Smooth muscle cell (in vitro differentiated cells): ENCODE data around the gene GSG1L. TPM values are rescaled to one million over a fixed set of nuclear protein-coding genes. Genes with fewer than 3 reads are reported as not detected.

Experiments
- DNase-seq: peaks from one replicate; lab custom pipeline; 2025; ENCODE audit not compliant: unreplicated experiment; lab: John Stamatoyannopoulos, UW
- H2AFZ ChIP-seq: fragments of 200-600 bp; sonication (generic); 2 replicates; pipeline ENCODE4 v1.6.0; 2016; ENCODE audit warnings: antibody characterized with exemption, low read depth, mild to moderate bottlenecking
- H3F3A ChIP-seq: fragments of 200-600 bp; sonication (generic); 2 replicates; pipeline ENCODE4 v1.6.0; 2017; ENCODE audit warnings: antibody characterized with exemption, low read depth
- H3K27ac ChIP-seq: fragments of 200-600 bp; sonication (generic); 2 replicates; pipeline ENCODE4 v1.5.1; 2016; ENCODE audit warnings: low read depth, mild to moderate bottlenecking
- H3K27me3 ChIP-seq: fragments of 200-600 bp; sonication (generic); 2 replicates; pipeline ENCODE4 v1.6.1; 2016; ENCODE audit warnings: low read depth, mild to moderate bottlenecking
- H3K36me3 ChIP-seq: fragments of 200-600 bp; sonication (generic); 2 replicates; pipeline ENCODE4 v1.5.1; 2016; ENCODE audit warnings: low read depth
- H3K4me1 ChIP-seq: fragments of 200-600 bp; sonication (generic); 2 replicates; pipeline ENCODE4 v1.5.1; 2016; ENCODE audit warnings: low read depth
- H3K4me2 ChIP-seq: fragments of 200-600 bp; sonication (generic); 2 replicates; pipeline ENCODE4 v1.6.0; 2016; ENCODE audit warnings: mild to moderate bottlenecking
- H3K4me3 ChIP-seq: fragments of 200-600 bp; sonication (generic); 2 replicates; pipeline ENCODE4 v1.5.1; 2016; ENCODE audit warnings: mild to moderate bottlenecking
- H3K79me2 ChIP-seq: fragments of 200-600 bp; sonication (generic); 2 replicates; pipeline ENCODE4 v1.6.0; 2016; ENCODE audit warnings: low read depth, mild to moderate bottlenecking
- H3K9ac ChIP-seq: fragments of 200-600 bp; sonication (generic); 2 replicates; pipeline ENCODE4 v1.6.0; 2016; ENCODE audit warnings: low read depth
- H3K9me3 ChIP-seq: fragments of 200-600 bp; sonication (generic); replicated peaks from 2 replicates; pipeline ENCODE4 v1.5.1; 2016; ENCODE audit warnings: low read depth
- H4K20me1 ChIP-seq: fragments of 200-600 bp; sonication (generic); 2 replicates; pipeline ENCODE4 v1.6.0; 2016; ENCODE audit warnings: low read depth
- WGBS: methylation state at CpG from one replicate; pipeline ENCODE4 v1.1.7; 2016; ENCODE audit warnings: low lambda C conversion rate; 5-methylcytosine and 5-hydroxymethylcytosine counted together
- polyA plus RNA-seq: library from polyadenylated mRNA; unstranded; fragments of >200 nt; fragmentation: Nextera tagmentation; extraction: Ambion mirVana; gene quantifications from 2 replicates; pipeline ENCODE4 v1.2.1, GENCODE V29; 2016
- total RNA-seq: library from RNA; depleted of rRNA; stranded (reverse); fragments of >200 nt; gene quantifications from 2 replicates; pipeline ENCODE4 v1.2.3, GENCODE V29; 2014
- TF ChIP-seq, protein P1 (sequence below): fragments of 200-600 bp; sonication (generic); IDR thresholded peaks from 2 replicates; pipeline ENCODE4 v1.5.1; 2017; ENCODE audit warnings: borderline replicate concordance, mild to moderate bottlenecking, antibody characterized with exemption; ENCODE audit not compliant: insufficient read depth, poor library complexity, severe bottlenecking

GSG1L gene
- total and polyA plus RNA-seq, 2 experiments from 2014 or later: 0.31 TPM; not detected in 1

DNA sequence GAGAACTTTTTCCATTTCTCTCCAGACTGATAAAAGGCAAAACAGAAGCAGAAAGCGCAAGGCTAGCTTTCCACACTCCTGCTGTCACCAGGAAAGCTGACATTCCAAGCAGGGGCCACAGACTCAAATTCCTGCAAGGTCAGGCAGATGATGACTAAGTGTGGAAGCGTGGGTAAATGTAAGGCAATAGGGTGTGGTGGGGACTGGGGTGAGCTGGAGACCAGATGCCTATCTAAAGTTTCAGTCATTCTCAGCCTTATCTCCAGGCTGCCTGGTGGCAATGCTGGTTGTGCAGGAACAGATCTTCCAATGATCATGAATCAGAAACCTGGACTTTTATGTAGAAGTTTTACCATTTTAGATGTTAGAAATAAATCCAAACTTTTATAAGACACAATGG lies 224.1 kb downstream of the GSG1L start:
- Histone ChIP-seq H3K4me2 (no peak overlapping the region), H3K9ac (peak overlapping the region; percentile 17), H3K27ac (no peak overlapping the region), H3K36me3 (no peaks in the 10 kb centered on the region), H2AFZ (no peak overlapping the region), H3K4me3 (no peak overlapping the region), H3F3A (no peaks in the 10 kb centered on the region), H3K9me3 (no peaks in the 10 kb centered on the region), H3K79me2 (no peaks in the 10 kb centered on the region), H3K4me1 (no peaks in the 10 kb centered on the region), H3K27me3 (peaks cover 11% of the 10 kb centered on the region), H4K20me1 (no peaks in the 10 kb centered on the region)
- 34% methylated on average over 2 of the region's 2 CpGs for WGBS
- TF ChIP-seq, protein P1, sequence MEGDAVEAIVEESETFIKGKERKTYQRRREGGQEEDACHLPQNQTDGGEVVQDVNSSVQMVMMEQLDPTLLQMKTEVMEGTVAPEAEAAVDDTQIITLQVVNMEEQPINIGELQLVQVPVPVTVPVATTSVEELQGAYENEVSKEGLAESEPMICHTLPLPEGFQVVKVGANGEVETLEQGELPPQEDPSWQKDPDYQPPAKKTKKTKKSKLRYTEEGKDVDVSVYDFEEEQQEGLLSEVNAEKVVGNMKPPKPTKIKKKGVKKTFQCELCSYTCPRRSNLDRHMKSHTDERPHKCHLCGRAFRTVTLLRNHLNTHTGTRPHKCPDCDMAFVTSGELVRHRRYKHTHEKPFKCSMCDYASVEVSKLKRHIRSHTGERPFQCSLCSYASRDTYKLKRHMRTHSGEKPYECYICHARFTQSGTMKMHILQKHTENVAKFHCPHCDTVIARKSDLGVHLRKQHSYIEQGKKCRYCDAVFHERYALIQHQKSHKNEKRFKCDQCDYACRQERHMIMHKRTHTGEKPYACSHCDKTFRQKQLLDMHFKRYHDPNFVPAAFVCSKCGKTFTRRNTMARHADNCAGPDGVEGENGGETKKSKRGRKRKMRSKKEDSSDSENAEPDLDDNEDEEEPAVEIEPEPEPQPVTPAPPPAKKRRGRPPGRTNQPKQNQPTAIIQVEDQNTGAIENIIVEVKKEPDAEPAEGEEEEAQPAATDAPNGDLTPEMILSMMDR: no peak
- DNase-seq: no peak

DNA sequence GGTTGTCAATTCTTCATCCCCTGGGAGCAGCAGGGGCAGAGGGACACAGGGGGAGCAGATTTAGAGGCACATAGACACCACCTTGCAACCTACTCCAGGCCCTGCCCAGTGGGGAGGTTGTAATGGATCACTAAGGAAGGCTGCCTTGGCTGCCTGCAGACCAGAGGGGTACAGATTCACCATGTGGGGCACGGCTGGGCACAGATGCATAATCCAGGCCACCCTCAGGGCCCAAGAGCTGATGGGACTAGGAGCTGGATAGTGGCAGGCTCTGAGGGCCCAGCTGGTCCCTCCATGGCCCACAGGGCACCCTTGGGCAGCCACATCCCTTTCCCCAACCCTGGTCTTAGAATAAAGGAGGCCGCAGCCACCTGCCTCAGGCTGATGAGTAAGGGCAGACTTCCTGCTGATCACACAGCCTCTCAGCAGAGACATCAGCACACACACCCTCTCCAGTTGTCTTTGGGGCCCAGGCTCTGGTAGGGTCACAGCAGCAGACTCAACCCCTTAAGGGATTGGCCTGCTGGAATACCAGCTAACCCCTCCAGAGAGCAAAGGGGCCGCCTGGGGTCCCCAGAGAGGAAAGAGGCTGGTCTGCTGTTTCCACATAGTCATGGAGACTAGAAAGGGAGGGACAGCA lies 224.9 kb downstream of the GSG1L start:
- no peaks in the 10 kb centered on the region for H3K9me3 ChIP-seq
- H3K79me2 ChIP-seq: no peaks in the 10 kb centered on the region
- WGBS: 82% methylated on average over 3 of the region's 3 CpGs
- DNase-seq: no peak
- H3K36me3 ChIP-seq: no peaks in the 10 kb centered on the region
- TF ChIP-seq, protein P1: no peak
- no peaks in the 10 kb centered on the region for H4K20me1 ChIP-seq
- H3K4me3 ChIP-seq: no peak overlapping the region
- H3F3A ChIP-seq: no peaks in the 10 kb centered on the region
- peaks cover 11% of the 10 kb centered on the region for H3K27me3 ChIP-seq
- no peak overlapping the region for H3K4me2 ChIP-seq
- no peak overlapping the region for H2AFZ ChIP-seq
- peak overlapping the region; percentile 17 for H3K9ac ChIP-seq
- peak overlapping the region; percentile 38 for H3K27ac ChIP-seq
- H3K4me1 ChIP-seq: no peaks in the 10 kb centered on the region

DNA sequence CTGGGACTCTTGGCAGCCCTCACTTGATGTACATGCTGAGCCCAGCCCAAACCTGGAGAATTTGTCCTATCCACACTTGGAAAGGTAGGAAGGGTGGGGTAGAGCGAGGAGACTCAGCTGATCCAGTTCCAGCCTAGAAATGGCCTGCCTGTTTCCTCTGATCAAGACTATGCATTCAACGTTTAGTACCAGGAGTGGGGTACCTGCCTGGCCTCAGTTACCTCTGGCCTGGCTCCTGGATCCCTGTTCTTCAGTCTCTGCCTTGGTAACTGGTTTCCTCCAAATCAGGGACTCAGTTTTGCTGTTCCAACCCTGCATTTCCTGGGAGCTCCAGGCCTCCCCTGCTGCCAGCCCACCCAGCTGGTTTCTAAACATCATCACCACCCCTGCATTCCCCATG lies 233.5 kb downstream of the GSG1L start:
- Histone ChIP-seq H2AFZ (no peak overlapping the region), H3K9me3 (no peaks in the 10 kb centered on the region), H3K27me3 (peaks cover 7% of the 10 kb centered on the region), H3K9ac (no peak overlapping the region), H3K4me1 (no peaks in the 10 kb centered on the region), H3K27ac (no peak overlapping the region), H3K79me2 (no peaks in the 10 kb centered on the region), H4K20me1 (no peaks in the 10 kb centered on the region), H3K4me2 (no peak overlapping the region), H3F3A (no peaks in the 10 kb centered on the region), H3K4me3 (no peak overlapping the region), H3K36me3 (no peaks in the 10 kb centered on the region)
- TF ChIP-seq, protein P1: no peak
- DNase-seq: no peak
- WGBS: 87% methylated on average over 2 of the region's 2 CpGs

DNA sequence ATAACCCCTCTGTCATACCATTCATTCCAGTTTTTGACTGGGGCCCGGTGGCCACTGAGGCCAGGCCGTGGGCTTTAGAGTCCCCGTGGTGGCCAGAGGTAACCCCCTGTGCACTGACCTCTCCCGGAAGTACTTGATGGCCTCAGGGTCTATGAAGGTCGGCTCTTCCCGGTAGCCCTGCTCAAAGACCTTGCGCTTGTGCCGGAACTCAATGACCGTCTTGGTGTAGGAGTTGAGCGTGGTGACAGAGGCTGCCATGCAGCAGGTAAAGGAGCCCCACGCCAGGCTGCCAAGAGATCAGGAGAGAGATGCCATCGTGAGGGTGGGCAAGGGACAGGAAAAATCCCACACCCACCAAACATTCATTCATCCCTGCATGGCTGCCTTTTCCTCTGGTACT lies 234.8 kb downstream of the GSG1L start:
- no peak overlapping the region for H2AFZ ChIP-seq
- H3K36me3 ChIP-seq: no peaks in the 10 kb centered on the region
- 90% methylated on average over 12 of the region's 12 CpGs for WGBS
- H3K4me2 ChIP-seq: no peak overlapping the region
- no peaks in the 10 kb centered on the region for H3K79me2 ChIP-seq
- no peaks in the 10 kb centered on the region for H3F3A ChIP-seq
- H3K27ac ChIP-seq: no peak overlapping the region
- no peaks in the 10 kb centered on the region for H3K9me3 ChIP-seq
- H3K4me1 ChIP-seq: no peaks in the 10 kb centered on the region
- no peak for DNase-seq
- no peak overlapping the region for H3K9ac ChIP-seq
- H4K20me1 ChIP-seq: no peaks in the 10 kb centered on the region
- H3K27me3 ChIP-seq: peaks cover 4% of the 10 kb centered on the region
- no peak overlapping the region for H3K4me3 ChIP-seq
- TF ChIP-seq, protein P1: no peak
